HUES6 (cell line): ENCODE measurements around the gene RASGRF1.

Experiments used
- H3K27ac ChIP-seq: 2 replicates; pipeline ENCODE4 v1.7.0; 2013; ENCODE audit warnings: low read depth, mild to moderate bottlenecking, low read length, inconsistent platforms
- H3K27me3 ChIP-seq: 2 replicates; pipeline ENCODE4 v1.6.1; 2013; ENCODE audit warnings: low read length; ENCODE audit not compliant: control insufficient read depth, insufficient read depth
- H3K36me3 ChIP-seq: 2 replicates; pipeline ENCODE4 v1.6.1; 2013; ENCODE audit warnings: low read length; ENCODE audit not compliant: control insufficient read depth, insufficient read depth
- H3K4me1 ChIP-seq: 2 replicates; pipeline ENCODE4 v1.6.1; 2013; ENCODE audit warnings: low read length; ENCODE audit not compliant: control insufficient read depth, insufficient read depth
- H3K4me3 ChIP-seq: 2 replicates; pipeline ENCODE4 v1.5.1; 2013; ENCODE audit warnings: low read depth, low read length
- H3K9ac ChIP-seq: one replicate; pipeline ENCODE4 v1.6.1; 2013; ENCODE audit warnings: mild to moderate bottlenecking, low read length
- H3K9me3 ChIP-seq: 2 replicates; pipeline ENCODE4 v1.6.1; 2013; ENCODE audit warnings: low read depth, low read length; ENCODE audit not compliant: control insufficient read depth, insufficient read depth

RASGRF1 gene

DNA sequence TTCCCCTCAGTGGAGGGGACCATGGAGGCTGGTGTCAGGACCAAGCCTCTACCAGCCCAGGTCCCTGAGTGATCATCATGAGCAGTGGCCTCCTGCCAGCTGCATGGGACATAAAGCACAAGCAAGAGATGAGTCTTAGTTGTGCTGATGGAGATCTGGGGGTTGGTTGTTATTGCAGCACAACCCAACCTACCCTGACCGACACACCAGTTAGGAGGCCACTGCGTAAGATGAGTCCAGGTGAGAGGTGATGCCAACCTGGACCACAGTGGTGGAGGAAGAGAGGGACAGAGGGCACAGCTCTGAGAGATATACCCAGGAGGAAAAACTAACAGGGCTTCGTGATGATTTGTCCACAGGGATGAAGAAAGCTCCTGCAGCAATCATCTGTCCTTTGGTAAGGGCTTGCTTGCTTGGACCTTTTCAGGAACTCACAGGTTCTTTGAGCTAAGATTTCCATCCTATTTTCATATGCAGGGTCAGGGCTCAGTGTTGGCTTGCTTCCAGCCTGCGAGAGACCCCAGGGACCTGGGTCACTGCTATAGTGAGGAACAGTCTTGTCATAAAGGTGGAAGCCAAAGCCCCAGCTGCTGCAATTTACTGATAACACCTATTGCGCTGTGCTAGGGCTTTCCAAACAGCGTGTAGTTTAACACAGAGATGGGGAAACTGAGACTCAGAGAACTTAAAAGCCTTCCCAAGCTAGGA, 8.1 kb downstream of the RASGRF1 start:
- Histone ChIP-seq H3K36me3 (no peaks in the 10 kb centered on the region), H3K27me3 (peaks cover 64% of the 10 kb centered on the region), H3K9ac (no peak overlapping the region), H3K4me3 (no peak overlapping the region), H3K9me3 (no peaks in the 10 kb centered on the region), H3K27ac (no peak overlapping the region), H3K4me1 (no peaks in the 10 kb centered on the region)

DNA sequence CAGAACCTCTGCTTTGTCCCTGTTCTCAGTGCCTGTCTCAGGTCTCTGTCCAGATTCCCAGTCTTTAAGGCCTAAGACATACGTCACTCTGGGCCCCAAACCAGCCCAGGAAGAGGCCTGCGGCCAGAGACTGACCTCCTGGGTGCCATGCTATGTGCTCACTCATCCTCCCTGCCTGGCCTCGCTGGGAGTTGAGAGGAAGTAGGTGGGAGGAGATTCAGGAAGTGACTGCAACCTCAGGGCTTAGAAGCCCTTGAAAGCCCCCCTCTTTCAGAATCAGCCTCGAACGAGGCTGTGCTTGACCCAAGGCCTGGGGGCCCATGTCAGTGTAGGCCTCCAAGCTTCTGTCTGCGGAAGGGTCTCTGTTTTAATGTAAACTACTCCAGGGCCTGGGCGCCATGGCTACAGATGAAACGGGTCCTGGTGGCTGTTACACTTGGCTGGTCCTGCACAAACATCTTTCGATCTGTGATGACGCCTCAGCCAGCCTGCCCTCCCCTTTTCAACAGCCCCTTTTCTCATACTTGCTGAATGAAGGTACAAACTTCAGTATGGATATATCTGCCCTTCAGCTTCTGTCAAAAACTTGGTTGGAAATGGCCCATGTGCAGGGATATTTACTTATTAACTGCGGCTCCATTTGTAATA, 11.7 kb downstream of the RASGRF1 start:
- H3K9ac ChIP-seq, result no peak overlapping the region
- no peaks in the 10 kb centered on the region for H3K4me1 ChIP-seq
- H3K4me3 ChIP-seq, result no peak overlapping the region
- peaks cover 34% of the 10 kb centered on the region for H3K27me3 ChIP-seq
- H3K36me3 ChIP-seq, result no peaks in the 10 kb centered on the region
- no peak overlapping the region for H3K27ac ChIP-seq
- H3K9me3 ChIP-seq, result no peaks in the 10 kb centered on the region

DNA sequence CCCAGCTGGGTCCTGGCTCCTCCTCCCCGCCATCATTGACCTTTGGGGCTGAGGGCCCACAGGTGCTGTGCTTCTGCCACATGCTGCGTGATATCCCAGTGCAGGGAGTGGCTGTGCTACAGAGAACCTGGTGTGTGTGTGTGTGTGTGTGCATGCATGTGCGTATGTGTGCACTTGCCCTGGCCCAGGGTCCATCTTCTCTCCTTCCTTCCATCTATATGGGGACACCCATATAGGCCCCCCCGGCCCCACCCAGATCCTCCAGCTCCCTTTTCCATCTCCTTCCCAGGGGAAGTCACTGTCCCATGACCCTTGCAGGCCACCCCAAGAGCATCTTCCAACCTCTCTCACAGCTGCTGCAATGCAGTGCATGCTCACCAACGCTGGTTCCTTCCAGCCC, 12.6 kb downstream of the RASGRF1 start:
- Histone ChIP-seq H3K9ac (no peak overlapping the region), H3K36me3 (no peaks in the 10 kb centered on the region), H3K27ac (no peak overlapping the region)

DNA sequence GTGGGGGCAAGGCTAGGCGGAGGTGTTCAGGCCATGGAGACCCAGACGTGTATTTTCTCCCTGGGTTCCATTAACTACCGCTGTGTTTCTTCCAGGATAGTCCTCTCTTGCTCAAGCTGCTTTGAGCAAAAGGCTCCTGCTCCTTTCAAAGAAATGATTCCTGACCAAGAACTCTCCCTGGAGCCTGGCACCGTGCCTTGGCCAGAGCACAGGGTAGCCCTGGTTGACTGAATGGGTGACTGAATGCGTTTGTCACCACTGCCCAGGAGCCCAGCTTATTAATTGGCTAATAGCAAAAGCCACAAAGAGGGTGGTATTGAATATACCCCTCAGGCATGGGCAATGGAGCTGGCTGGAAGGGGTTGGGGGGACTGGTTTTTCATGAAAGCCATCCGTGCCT, 13.9 kb downstream of the RASGRF1 start:
- Histone ChIP-seq H3K4me3 (no peak overlapping the region), H3K27me3 (peaks cover 12% of the 10 kb centered on the region; the same call in 1 of the 2 replicates), H3K4me1 (no peaks in the 10 kb centered on the region), H3K9me3 (no peaks in the 10 kb centered on the region), H3K9ac (no peak overlapping the region), H3K27ac (no peak overlapping the region), H3K36me3 (no peaks in the 10 kb centered on the region)

More for the DNA sequence above, 12.6 kb downstream of the RASGRF1 start:
- Histone ChIP-seq H3K27me3 (peaks cover 25% of the 10 kb centered on the region), H3K4me3 (no peak overlapping the region), H3K4me1 (no peaks in the 10 kb centered on the region), H3K9me3 (no peaks in the 10 kb centered on the region)

GRCh38 chr15:79075256-79075655, 15.3 kb downstream of the RASGRF1 start:
- Histone ChIP-seq H3K4me1 (no peaks in the 10 kb centered on the region), H3K4me3 (no peak overlapping the region), H3K9me3 (no peaks in the 10 kb centered on the region), H3K9ac (no peak overlapping the region), H3K36me3 (no peaks in the 10 kb centered on the region), H3K27ac (no peak overlapping the region), H3K27me3 (peaks cover 6% of the 10 kb centered on the region; the same call in 1 of the 2 replicates)

DNA sequence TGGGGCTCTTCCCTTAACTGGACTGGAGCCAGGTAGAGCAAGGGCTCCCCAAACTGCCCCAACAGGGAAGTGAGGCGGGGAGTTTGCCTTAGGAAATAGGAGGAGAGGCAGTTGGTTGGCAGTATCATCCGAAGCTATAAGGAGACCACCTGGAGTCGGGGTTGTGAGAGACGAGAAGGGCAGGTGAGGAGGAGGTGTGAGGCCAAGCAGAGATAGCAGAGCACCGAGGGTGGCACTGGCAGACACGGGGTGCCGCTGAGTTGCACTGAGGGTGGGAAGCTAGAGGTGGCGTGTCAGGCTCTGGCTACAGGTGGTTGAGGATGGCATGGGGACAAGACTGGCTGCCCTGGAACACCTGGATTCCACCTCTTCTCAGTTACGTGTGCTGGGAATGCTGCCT, 17.2 kb downstream of the RASGRF1 start:
- Histone ChIP-seq H3K27me3 (peaks cover 6% of the 10 kb centered on the region; the same call in 1 of the 2 replicates), H3K4me3 (no peak overlapping the region), H3K4me1 (no peaks in the 10 kb centered on the region), H3K36me3 (no peaks in the 10 kb centered on the region), H3K9ac (no peak overlapping the region), H3K9me3 (no peaks in the 10 kb centered on the region), H3K27ac (no peak overlapping the region)

- Histone ChIP-seq H3K4me3 (no peak overlapping the region), H3K4me1 (no peaks in the 10 kb centered on the region), H3K9me3 (no peaks in the 10 kb centered on the region), H3K36me3 (no peaks in the 10 kb centered on the region), H3K27me3 (peaks cover 10% of the 10 kb centered on the region; the same call in 1 of the 2 replicates), H3K27ac (no peak overlapping the region), H3K9ac (no peak overlapping the region)
These were observed 18.7 kb downstream of the RASGRF1 start for GRCh38 chr15:79071901-79072300.

GRCh38 chr15:79068790-79069189, 21.8 kb downstream of the RASGRF1 start:
- H3K27me3 ChIP-seq, result peaks cover 16% of the 10 kb centered on the region; the same call in 1 of the 2 replicates
- H3K9me3 ChIP-seq, result no peaks in the 10 kb centered on the region
- no peak overlapping the region for H3K27ac ChIP-seq
- H3K9ac ChIP-seq, result no peak overlapping the region
- H3K4me1 ChIP-seq, result no peaks in the 10 kb centered on the region
- no peaks in the 10 kb centered on the region for H3K36me3 ChIP-seq
- H3K4me3 ChIP-seq, result no peak overlapping the region

- Histone ChIP-seq H3K27ac (no peak overlapping the region), H3K4me3 (no peak overlapping the region), H3K9me3 (no peaks in the 10 kb centered on the region), H3K36me3 (no peaks in the 10 kb centered on the region), H3K27me3 (peaks cover 17% of the 10 kb centered on the region; the same call in 1 of the 2 replicates), H3K4me1 (no peaks in the 10 kb centered on the region), H3K9ac (no peak overlapping the region)
These were observed 22.6 kb downstream of the RASGRF1 start for GRCh38 chr15:79067969-79068368.

DNA sequence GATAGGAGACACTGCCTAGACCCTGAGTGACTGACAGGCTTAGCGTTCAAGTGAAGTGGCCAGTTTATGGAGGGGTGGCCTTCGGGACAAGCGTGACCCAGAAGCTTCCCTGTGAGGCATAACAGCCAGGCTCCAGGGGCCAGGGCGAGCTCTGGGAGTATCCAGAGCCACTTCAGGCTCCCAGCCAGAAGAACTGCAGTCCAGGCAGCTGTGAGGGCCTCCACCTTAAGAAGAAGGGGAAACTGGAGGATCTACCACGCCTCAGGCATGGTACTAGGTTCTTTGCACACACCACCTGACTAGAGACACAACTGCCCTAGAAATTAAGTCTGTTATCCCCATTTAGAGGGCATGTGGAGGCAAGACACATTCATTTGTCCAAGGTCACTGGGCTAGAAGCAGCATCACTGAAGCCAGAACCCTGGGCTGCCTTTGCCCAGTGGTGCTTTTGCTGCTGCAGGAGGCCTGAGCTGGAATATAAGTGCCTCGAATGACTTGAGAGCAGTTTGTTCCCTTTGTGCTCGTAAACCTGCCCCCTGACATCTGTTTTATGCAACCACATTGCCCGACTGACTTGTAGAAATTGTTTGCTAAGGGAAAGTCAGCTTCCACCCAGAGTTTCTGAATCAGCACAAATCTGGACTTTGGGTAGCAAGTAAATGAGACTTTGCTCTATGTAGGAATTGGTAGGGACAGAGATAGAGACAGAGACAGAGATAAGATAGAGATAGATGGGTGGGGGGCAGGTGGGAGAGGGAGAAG, 23.3 kb downstream of the RASGRF1 start:
- H3K27ac ChIP-seq, result no peak overlapping the region
- H3K4me1 ChIP-seq, result no peaks in the 10 kb centered on the region
- H3K27me3 ChIP-seq, result peaks cover 17% of the 10 kb centered on the region; the same call in 1 of the 2 replicates
- H3K9ac ChIP-seq, result no peak overlapping the region
- H3K36me3 ChIP-seq, result no peaks in the 10 kb centered on the region
- H3K4me3 ChIP-seq, result no peak overlapping the region
- no peaks in the 10 kb centered on the region for H3K9me3 ChIP-seq
